Stomach (tissue), 9 donors: Measurements from ENCODE around the gene CREBZF. TPM values are rescaled to one million over a fixed set of nuclear protein-coding genes. Genes with fewer than 3 reads are reported as not detected.

ENCODE experiments used
- DNase-seq, 2 donors: peaks; one replicate each; pipeline versions ENCODE4 v3.0.0 to v3.0.0-alpha.2; 2013 to 2019
- H3K27ac ChIP-seq, 5 donors: fragments of 200-600 bp in 4 of 5; sonication (generic) in 4 of 5; one replicate each; pipeline ENCODE4 v1.5.1; 2013 to 2019; ENCODE audit warnings: mild to moderate bottlenecking in 1 of 5, moderate library complexity in 1 of 5
- H3K27me3 ChIP-seq, 3 donors: fragments of 200-600 bp; sonication (generic); one replicate each; pipeline ENCODE4 v1.5.1; 2017 to 2019; ENCODE audit warnings: mixed run types in 1 of 3
- H3K36me3 ChIP-seq, 4 donors: fragments of 200-600 bp; sonication (generic); 1 replicate in 3 of 4; 2 replicates in 1 of 4; pipeline ENCODE4 v1.5.1; 2016 to 2019
- H3K4me1 ChIP-seq, 4 donors: fragments of 200-600 bp; sonication (generic); one replicate each; pipeline ENCODE4 v1.5.1; 2016 to 2019
- H3K4me3 ChIP-seq, 4 donors: fragments of 200-600 bp; sonication (generic) in 3 of 4; one replicate each; pipeline ENCODE4 v1.5.1; 2016 to 2019; ENCODE audit warnings: mild to moderate bottlenecking in 1 of 4
- H3K9me3 ChIP-seq, 4 donors: fragments of 200-600 bp; sonication (generic); one replicate each; pipeline ENCODE4 v1.5.1; 2016 to 2019
- CTCF ChIP-seq, 7 experiments: fragments of 450-650 bp in 4 of 7; fragments of 200-600 bp in 3 of 7; sonication (generic) in 3 of 7; IDR thresholded peaks; one replicate each; pipeline ENCODE4 v1.5.1; 2016 to 2019; ENCODE audit warnings: antibody characterized with exemption in 7 of 7, control low read depth in 2 of 7, mild to moderate bottlenecking in 1 of 7
- EP300 ChIP-seq: sonication (generic); formaldehyde crosslinking; IDR thresholded peaks from one replicate; pipeline ENCODE4 v1.6.1; 2017; ENCODE audit warnings: antibody characterized with exemption
- POLR2A ChIP-seq, 4 donors: fragments of 450-650 bp; IDR thresholded peaks; one replicate each; pipeline ENCODE4 v1.6.1; 2016; ENCODE audit warnings: antibody characterized with exemption in 4 of 4, control low read depth in 2 of 4, mild to moderate bottlenecking in 1 of 4, moderate library complexity in 1 of 4
- POLR2AphosphoS5 ChIP-seq, 3 donors: sonication (generic); formaldehyde crosslinking; IDR thresholded peaks; one replicate each; pipeline ENCODE4 v1.6.1; 2016; ENCODE audit warnings: antibody characterized with exemption in 3 of 3
- WGBS, 5 donors: extraction: QIAGEN DNeasy Blood & Tissue Kit in 3 of 5; methylation state at CpG; one replicate each; pipeline versions ENCODE4 v1.1.5 to v1.1.7; 2013 to 2018; 5-methylcytosine and 5-hydroxymethylcytosine counted together
- intact Hi-C: fragments of 100-400 bp; cut with DNase I; formaldehyde crosslinking; loops from one replicate; pipeline ENCODE4 v1.15.1; 2023; ENCODE audit warnings: low total_unique reads
- polyA plus RNA-seq, 3 donors: library from polyadenylated mRNA; stranded (reverse); fragments of 200-250 nt; gene quantifications; one replicate each; pipeline ENCODE4 v1.2.3, GENCODE V29; 2013
- total RNA-seq, 5 donors: library from RNA; depleted of rRNA; stranded (reverse); fragments of >200 nt; gene quantifications; one replicate each; pipeline versions ENCODE4 v1.1.0 to v1.2.3, GENCODE V29; 2014 to 2016
- donor health status: healthy with polysubstance abuse.
- donor health status: Bipolar disorder and iron deficiency.
- donor health status: healthy.

CREBZF gene
- total and polyA plus RNA-seq, 8 donors = 12.5 to 387 (median 77.0) TPM

- Histone ChIP-seq H3K27ac (no peak overlapping the region), H3K27me3 (no peaks in the 10 kb centered on the region), H3K36me3 (peaks cover 0 to 34% (median 26%) of the 10 kb centered on the region in 4 donors), H3K4me1 (peaks cover 0 to 8% (median 0%) of the 10 kb centered on the region in 4 donors), H3K9me3 (no peaks in the 10 kb centered on the region), H3K4me3 (no peak overlapping the region)
- no peak for DNase-seq
- no peak for TF ChIP-seq POLR2AphosphoS5 (IDR thresholded peaks at IDR 0.05)
- intact Hi-C loops = no loop called here
- WGBS, 5 donors = 76 to 90% (median 85%) methylated on average over 1 of the region's 1 CpG
Measured at GRCh38 chr11:85698195-85698594, 33.3 kb upstream of the CREBZF start.

DNA sequence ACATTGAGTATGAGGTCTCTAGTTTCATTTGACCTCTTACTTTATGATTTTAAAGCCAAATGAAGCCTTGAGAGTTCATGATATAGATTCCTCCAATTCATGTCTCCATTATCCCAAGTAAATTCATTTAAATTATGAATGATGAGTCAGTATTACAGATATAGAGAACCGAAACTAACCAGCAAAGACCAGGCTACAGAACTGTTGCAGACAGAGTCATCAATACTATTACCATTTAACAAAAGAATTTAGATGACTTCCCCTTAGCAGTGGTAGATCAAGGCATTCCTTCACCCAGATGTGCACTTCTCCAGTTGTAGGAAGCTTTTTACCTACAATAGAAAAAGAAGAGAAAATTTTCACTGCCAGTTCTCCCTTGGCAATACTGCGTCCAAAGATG is 32.8 kb upstream of the CREBZF start:
- Histone ChIP-seq H3K9me3 (no peaks in the 10 kb centered on the region), H3K4me1 (peaks cover 0 to 8% (median 0%) of the 10 kb centered on the region in 4 donors), H3K4me3 (no peak overlapping the region), H3K27ac (no peak overlapping the region), H3K27me3 (no peaks in the 10 kb centered on the region), H3K36me3 (peaks cover 0 to 36% (median 28%) of the 10 kb centered on the region in 4 donors)
- WGBS, 5 donors = 88 to 94% (median 91%) methylated on average over 2 of the region's 2 CpGs
- no peak for DNase-seq
- intact Hi-C loops = no loop called here
- TF ChIP-seq POLR2A (IDR thresholded peaks at IDR 0.05) (no peak), POLR2AphosphoS5 (IDR thresholded peaks at IDR 0.05) (no peak), EP300 (no peak), CTCF (IDR thresholded peaks at IDR 0.05) (no peak)

DNA sequence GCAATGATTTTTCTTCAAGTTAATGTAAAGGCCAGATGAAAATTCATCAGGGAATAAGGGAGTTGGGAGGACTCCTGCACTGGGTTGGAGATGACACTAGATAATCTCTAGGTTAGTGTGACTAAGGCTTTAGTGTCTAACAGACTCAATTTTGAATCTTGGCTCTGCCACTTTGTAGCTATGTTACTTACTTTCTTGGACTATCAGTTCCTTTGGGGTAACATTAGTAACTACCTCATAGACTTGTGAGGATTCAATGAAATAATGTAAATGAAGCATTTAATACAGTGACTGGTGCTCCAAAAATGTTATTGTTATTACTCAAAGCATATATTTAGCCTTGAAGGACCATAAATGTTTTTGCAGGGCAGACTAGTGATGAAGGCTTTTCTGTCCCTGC is 30.6 kb upstream of the CREBZF start:
- intact Hi-C loops = no loop called here
- H3K36me3 ChIP-seq = peaks cover 0 to 44% (median 31%) of the 10 kb centered on the region in 4 donors
- H3K4me3 ChIP-seq = no peak overlapping the region
- H3K4me1 ChIP-seq = peaks cover 0 to 6% (median 0%) of the 10 kb centered on the region in 4 donors
- H3K27me3 ChIP-seq = no peaks in the 10 kb centered on the region
- no peak overlapping the region for H3K27ac ChIP-seq
- DNase-seq = no peak
- no peak for TF ChIP-seq EP300
- no peak for TF ChIP-seq POLR2AphosphoS5 (IDR thresholded peaks at IDR 0.05)
- no peak for TF ChIP-seq POLR2A (IDR thresholded peaks at IDR 0.05)
- no peaks in the 10 kb centered on the region for H3K9me3 ChIP-seq

DNA sequence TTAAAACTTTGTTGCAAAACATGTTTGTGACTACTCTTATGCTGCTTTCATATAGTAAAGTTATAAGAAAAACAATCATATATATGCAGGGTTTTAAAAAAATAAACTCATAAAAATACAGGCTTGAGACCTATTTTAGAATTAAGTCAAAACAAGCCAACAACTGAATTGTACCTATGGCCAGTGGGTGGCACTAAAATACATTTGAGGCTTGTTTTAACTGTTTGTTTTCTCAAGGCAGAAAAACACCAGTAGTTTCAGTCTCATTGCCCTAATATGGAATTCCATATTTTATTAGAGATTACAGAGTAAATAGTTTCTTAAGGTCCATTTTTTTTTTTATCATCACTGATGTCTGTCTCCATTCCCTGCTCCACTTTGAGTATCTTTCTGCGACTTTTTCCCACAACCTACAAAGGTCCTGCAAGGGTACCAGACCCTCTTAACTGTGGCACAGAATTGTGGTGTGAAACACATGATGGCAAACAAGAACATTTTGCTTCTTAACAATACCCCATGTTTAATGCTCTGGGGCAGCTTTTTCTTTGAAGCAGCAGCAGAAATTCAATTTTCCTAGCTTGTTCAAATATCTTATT is 29.6 kb upstream of the CREBZF start:
- TF ChIP-seq EP300 (no peak), CTCF (IDR thresholded peaks at IDR 0.05) (peak in 4 of 7 experiments; percentile 24 to 38 (median 32)), POLR2A (IDR thresholded peaks at IDR 0.05) (no peak)
- WGBS, 5 donors = 88 to 100% (median 92%) methylated on average over 1 of the region's 1 CpG
- intact Hi-C loops = no loop called here
- peak in 1 of 2 donors; percentile 72 for DNase-seq
- peaks cover 0 to 47% (median 31%) of the 10 kb centered on the region in 4 donors for H3K36me3 ChIP-seq
- peak overlapping the region in 1 of 5 donors; percentile 4 for H3K27ac ChIP-seq
- no peaks in the 10 kb centered on the region for H3K4me1 ChIP-seq
- no peaks in the 10 kb centered on the region for H3K9me3 ChIP-seq
- no peaks in the 10 kb centered on the region for H3K27me3 ChIP-seq
- no peak overlapping the region for H3K4me3 ChIP-seq

GRCh38 chr11:85685820-85686459 is 21.0 kb upstream of the CREBZF start, which contains the start of gene CCDC89:
Gene CCDC89, minus strand, starts transcription at chr11:85686195. Its CDS starts 65 bp downstream, at chr11:85686130.
- H3K4me3 ChIP-seq = peak within 1 kb of the TSS; percentile 29 to 40 (median 39)
- no peaks in the 10 kb centered on the region for H3K27me3 ChIP-seq
- WGBS, 5 donors = 46 to 65% (median 54%) methylated on average over 13 of the region's 13 CpGs
- H3K36me3 ChIP-seq = peaks cover 0 to 7% (median 2%) of the 10 kb centered on the region in 4 donors
- TF ChIP-seq POLR2AphosphoS5 (IDR thresholded peaks at IDR 0.05) = peak in 1 of 3 donors; percentile 34
- TF ChIP-seq CTCF (IDR thresholded peaks at IDR 0.05) = no peak
- intact Hi-C loops = no loop called here
- DNase-seq = peak; percentile 30 to 94
- H3K27ac ChIP-seq = peak within 1 kb of the TSS; percentile 35 to 81 (median 64)
- H3K4me1 ChIP-seq = peaks cover 9 to 45% (median 34%) of the 10 kb centered on the region in 4 donors
- H3K9me3 ChIP-seq = no peaks in the 10 kb centered on the region
